HepG2 (cell line): ENCODE data around the gene DHRS11.

Experiments used
- CREM ChIP-seq, 2 experiments: sonication (generic) in 1 of 2; formaldehyde crosslinking in 1 of 2; IDR thresholded peaks; 2 replicates each; pipeline versions ENCODE4 v1.4.0 to v1.6.1; 2016 to 2020; ENCODE audit warnings: antibody characterized with exemption in 1 of 2, mild to moderate bottlenecking in 1 of 2, missing genetic modification reagents in 1 of 2
- SNAPC5 ChIP-seq: sonication (generic); formaldehyde crosslinking; IDR thresholded peaks from 2 replicates; pipeline ENCODE4 v1.8.1; 2023; ENCODE audit warnings: mild to moderate bottlenecking, missing genetic modification reagents, borderline replicate concordance
- SRF ChIP-seq: IDR thresholded peaks from 2 replicates; pipeline ENCODE4 v1.6.1; 2011; ENCODE audit warnings: mild to moderate bottlenecking, low read depth, low read length, moderate library complexity
- TRAFD1 ChIP-seq: sonication (generic); formaldehyde crosslinking; IDR thresholded peaks from 2 replicates; pipeline ENCODE4 v1.5.1; 2020; ENCODE audit warnings: missing genetic modification reagents, mild to moderate bottlenecking, borderline replicate concordance
- TF ChIP-seq, protein P1 (sequence below): sonication (generic); formaldehyde crosslinking; IDR thresholded peaks from 2 replicates; pipeline ENCODE4 v1.4.0; 2020; ENCODE audit warnings: missing genetic modification reagents
- TF ChIP-seq, protein P2 (sequence below): sonication (generic); formaldehyde crosslinking; IDR thresholded peaks from 2 replicates; pipeline ENCODE4 v1.8.1; 2023; ENCODE audit warnings: mild to moderate bottlenecking, moderate library complexity, missing genetic modification reagents

- TF ChIP-seq CREM (IDR thresholded peaks at IDR 0.05), result no peak
- no peak for TF ChIP-seq CREM (CRISPR knock-in tag; IDR thresholded peaks at IDR 0.05)
- no peak for TF ChIP-seq SNAPC5 (CRISPR knock-in tag)
- no peak for TF ChIP-seq TRAFD1
- TF ChIP-seq SRF, result no peak
- TF ChIP-seq, protein P1, sequence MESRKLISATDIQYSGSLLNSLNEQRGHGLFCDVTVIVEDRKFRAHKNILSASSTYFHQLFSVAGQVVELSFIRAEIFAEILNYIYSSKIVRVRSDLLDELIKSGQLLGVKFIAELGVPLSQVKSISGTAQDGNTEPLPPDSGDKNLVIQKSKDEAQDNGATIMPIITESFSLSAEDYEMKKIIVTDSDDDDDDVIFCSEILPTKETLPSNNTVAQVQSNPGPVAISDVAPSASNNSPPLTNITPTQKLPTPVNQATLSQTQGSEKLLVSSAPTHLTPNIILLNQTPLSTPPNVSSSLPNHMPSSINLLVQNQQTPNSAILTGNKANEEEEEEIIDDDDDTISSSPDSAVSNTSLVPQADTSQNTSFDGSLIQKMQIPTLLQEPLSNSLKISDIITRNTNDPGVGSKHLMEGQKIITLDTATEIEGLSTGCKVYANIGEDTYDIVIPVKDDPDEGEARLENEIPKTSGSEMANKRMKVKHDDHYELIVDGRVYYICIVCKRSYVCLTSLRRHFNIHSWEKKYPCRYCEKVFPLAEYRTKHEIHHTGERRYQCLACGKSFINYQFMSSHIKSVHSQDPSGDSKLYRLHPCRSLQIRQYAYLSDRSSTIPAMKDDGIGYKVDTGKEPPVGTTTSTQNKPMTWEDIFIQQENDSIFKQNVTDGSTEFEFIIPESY (CRISPR knock-in tag), result no peak
- TF ChIP-seq, protein P2, sequence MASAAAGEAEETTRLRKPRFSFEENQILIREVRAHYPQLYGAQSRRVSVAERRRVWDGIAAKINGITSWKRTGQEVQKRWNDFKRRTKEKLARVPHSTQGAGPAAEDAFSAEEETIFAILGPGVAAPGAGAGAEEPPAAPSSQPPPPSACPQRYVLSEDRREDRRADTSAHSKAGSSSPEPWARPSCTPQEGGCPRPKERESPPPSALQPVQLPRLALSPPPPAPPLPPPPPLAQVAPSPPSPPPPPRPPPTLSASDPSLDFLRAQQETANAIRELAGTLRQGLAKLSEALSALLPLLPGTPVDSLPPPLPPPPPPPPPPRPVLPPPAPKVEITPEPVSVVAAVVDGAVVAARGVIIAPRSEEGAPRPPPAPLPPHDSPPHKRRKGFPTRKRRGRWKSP (CRISPR knock-in tag), result no peak
Observed at GRCh38 chr17:36613155-36613554, 21.5 kb downstream of the DHRS11 start.
